IMR-90 (cell line): ENCODE results near the gene SLC27A3. TPM values are rescaled to one million over a fixed set of nuclear protein-coding genes. Genes with fewer than 3 reads are reported as not detected.

ENCODE experiments used
- ATAC-seq: fragments of 200-7000 bp; cut with Tn5 transposase; 2 replicates; pipeline ENCODE4 v1.9.1; 2020; ENCODE audit warnings: low read depth, mild to moderate bottlenecking, moderate library complexity
- BruUV-seq: library from RNA; stranded (reverse); fragments of 400-500 nt; replicated peaks from 2 replicates; lab custom pipeline; 2021; lab: Mats Ljungman, UMichigan
- CTCF ChIA-PET: fragments of 300-600 bp; formaldehyde crosslinking; extraction: SDS; loops from one replicate; lab custom pipeline; 2021; ENCODE audit warnings: antibody characterized with exemption; lab: Yijun Ruan, JAX
- POLR2A ChIA-PET: fragments of 300-600 bp; sonication (Branson Sonifier 250); formaldehyde crosslinking; loops from one replicate; lab custom pipeline; 2022; ENCODE audit warnings: antibody characterized with exemption; ENCODE audit not compliant: unreplicated experiment; lab: Charles Lee
- DNase-seq: peaks from one replicate; pipeline ENCODE4 v3.0.0; 2013
- H2AFZ ChIP-seq: replicated peaks from 2 replicates; pipeline ENCODE3; 2013; ENCODE audit warnings: low read length, mild to moderate bottlenecking; ENCODE audit not compliant: poor library complexity
- H2AK5ac ChIP-seq: 2 replicates; pipeline ENCODE4 v1.6.1; 2013; ENCODE audit warnings: low read depth, low read length, inconsistent platforms
- H2AK9ac ChIP-seq: replicated peaks from 2 replicates; pipeline ENCODE3; 2013; ENCODE audit warnings: mild to moderate bottlenecking, low read depth, low read length, moderate library complexity; ENCODE audit not compliant: poor library complexity
- H2BK120ac ChIP-seq: 2 replicates; pipeline ENCODE4 v1.6.1; 2013; ENCODE audit warnings: low read depth, low read length, inconsistent platforms
- H2BK15ac ChIP-seq: 3 replicates; pipeline ENCODE4 v1.6.1; 2013; ENCODE audit warnings: low read depth, low read length, inconsistent platforms
- H2BK20ac ChIP-seq: 2 replicates; pipeline ENCODE4 v1.6.1; 2013; ENCODE audit warnings: low read depth, mild to moderate bottlenecking, inconsistent platforms, low read length, moderate library complexity
- H2BK5ac ChIP-seq: 2 replicates; pipeline ENCODE4 v1.6.1; 2013; ENCODE audit warnings: mild to moderate bottlenecking, low read depth, low read length, inconsistent platforms; ENCODE audit not compliant: poor library complexity, severe bottlenecking
- H3K14ac ChIP-seq: replicated peaks from 2 replicates; pipeline ENCODE4 v1.6.1; 2013; ENCODE audit warnings: low read depth, low read length, inconsistent platforms
- H3K18ac ChIP-seq: 2 replicates; pipeline ENCODE4 v1.6.1; 2013; ENCODE audit warnings: low read depth, low read length, control low read depth
- H3K23ac ChIP-seq: 2 replicates; pipeline ENCODE4 v1.6.1; 2013; ENCODE audit warnings: low read depth, low read length, inconsistent platforms
- H3K27ac ChIP-seq: 2 replicates; pipeline ENCODE4 v1.5.1; 2013; ENCODE audit warnings: mild to moderate bottlenecking, control low read depth, low read length; ENCODE audit not compliant: insufficient read depth
- H3K27me3 ChIP-seq: 2 replicates; pipeline ENCODE4 v1.6.1; 2013; ENCODE audit warnings: low read length; ENCODE audit not compliant: control insufficient read depth, insufficient read depth
- H3K36me3 ChIP-seq: 2 replicates; pipeline ENCODE4 v1.6.1; 2013; ENCODE audit warnings: low read length, mixed read lengths; ENCODE audit not compliant: control insufficient read depth, insufficient read depth
- H3K4ac ChIP-seq: 2 replicates; pipeline ENCODE4 v1.6.1; 2013; ENCODE audit warnings: low read depth, low read length, inconsistent platforms
- H3K4me1 ChIP-seq: 2 replicates; pipeline ENCODE4 v1.6.1; 2013; ENCODE audit warnings: low read length, mixed read lengths; ENCODE audit not compliant: control insufficient read depth, insufficient read depth
- H3K4me2 ChIP-seq: 2 replicates; pipeline ENCODE4 v1.6.1; 2013; ENCODE audit warnings: low read depth, mild to moderate bottlenecking, control low read depth, low read length, moderate library complexity
- H3K4me3 ChIP-seq: 2 replicates; pipeline ENCODE4 v1.5.1; 2013; ENCODE audit warnings: low read depth, mild to moderate bottlenecking, control low read depth, low read length, moderate library complexity; ENCODE audit not compliant: insufficient read depth
- H3K56ac ChIP-seq: 2 replicates; pipeline ENCODE4 v1.6.1; 2013; ENCODE audit warnings: low read length, inconsistent platforms; ENCODE audit not compliant: insufficient read depth; ENCODE audit errors: extremely low read depth
- H3K79me1 ChIP-seq, 2 experiments: 2 replicates each; pipeline ENCODE4 v1.6.1; 2013; ENCODE audit warnings: low read length in 2 of 2, inconsistent platforms in 1 of 2, low read depth in 1 of 2
- H3K9ac ChIP-seq: 2 replicates; pipeline ENCODE4 v1.6.1; 2013; ENCODE audit warnings: low read depth, low read length, control low read depth
- H3K9me1 ChIP-seq: 2 replicates; pipeline ENCODE4 v1.6.1; 2013; ENCODE audit warnings: low read length, inconsistent platforms; ENCODE audit not compliant: insufficient read depth
- H3K9me3 ChIP-seq: 2 replicates; pipeline ENCODE4 v1.6.1; 2013; ENCODE audit warnings: low read length; ENCODE audit not compliant: control insufficient read depth, insufficient read depth
- H4K20me1 ChIP-seq: 2 replicates; pipeline ENCODE4 v1.6.1; 2013; ENCODE audit warnings: low read length, inconsistent platforms; ENCODE audit not compliant: insufficient read depth
- H4K5ac ChIP-seq: 2 replicates; pipeline ENCODE4 v1.6.1; 2013; ENCODE audit warnings: mild to moderate bottlenecking, low read depth, low read length, control low read depth
- H4K8ac ChIP-seq, 2 experiments: 2 replicates each; pipeline ENCODE4 v1.6.1; 2013; ENCODE audit warnings: low read depth in 2 of 2, low read length in 2 of 2, control low read depth in 1 of 2, inconsistent platforms in 1 of 2
- H4K91ac ChIP-seq: 2 replicates; pipeline ENCODE4 v1.6.1; 2013; ENCODE audit warnings: low read depth, low read length, inconsistent platforms; ENCODE audit not compliant: insufficient read depth
- CEBPB ChIP-seq: IDR thresholded peaks from 2 replicates; pipeline ENCODE4 v1.6.1; 2012; ENCODE audit warnings: low read depth, low read length, improper control_type of control experiment
- FOS ChIP-seq: fragments of 150-350 bp; IDR thresholded peaks from 2 replicates; pipeline ENCODE4 v1.6.1; 2016; ENCODE audit warnings: low read depth, low read length
- MAZ ChIP-seq: IDR thresholded peaks from 2 replicates; pipeline ENCODE4 v1.6.1; 2012; ENCODE audit warnings: low read depth, mild to moderate bottlenecking, low read length, improper control_type of control experiment, moderate library complexity, borderline replicate concordance
- MXI1 ChIP-seq: IDR thresholded peaks from 2 replicates; pipeline ENCODE4 v1.6.1; 2012; ENCODE audit warnings: low read depth, mild to moderate bottlenecking, low read length, moderate library complexity, borderline replicate concordance
- NFE2L2 ChIP-seq: fragments of 150-350 bp; IDR thresholded peaks from 2 replicates; pipeline ENCODE4 v1.6.1; 2016; ENCODE audit warnings: low read depth, mild to moderate bottlenecking, low read length
- WGBS, 2 experiments: methylation state at CpG; one replicate each; pipeline versions ENCODE4 v1.1.5 to v1.1.7; 2013; ENCODE audit warnings: missing lambda C conversion rate in 2 of 2; ENCODE audit not compliant: insufficient read length in 1 of 2; ENCODE audit errors: extremely low coverage in 2 of 2; 5-methylcytosine and 5-hydroxymethylcytosine counted together
- dilution Hi-C: fragments of 300-500 bp; cut with HindIII; formaldehyde crosslinking; loops from one replicate; pipeline ENCODE4 v1.14.3; 2018; ENCODE audit warnings: low sequenced_read_pairs; ENCODE audit not compliant: unreplicated experiment
- in situ Hi-C: fragments of 300-500 bp; cut with MboI; formaldehyde crosslinking; loops from 3 replicates; pipeline ENCODE4 v1.14.3; 2019; ENCODE audit warnings: low sequenced_read_pairs, inconsistent platforms, mixed read lengths
- intact Hi-C: fragments of 100-400 bp; cut with micrococcal nuclease; formaldehyde crosslinking; loops from 2 replicates; pipeline ENCODE4 v1.10.0; 2022
- polyA plus RNA-seq, 3 experiments: library from polyadenylated mRNA; depleted of rRNA; stranded (reverse); fragments of >200 nt; gene quantifications; 2 replicates each; pipeline ENCODE4 v1.2.3, GENCODE V29; 2012; ENCODE audit warnings: low replicate concordance in 1 of 3
- total RNA-seq: library from RNA; depleted of rRNA; stranded (reverse); fragments of >200 nt; gene quantifications from 2 replicates; pipeline ENCODE4 v1.2.3, GENCODE V29; 2012
- TF ChIP-seq, protein P1 (sequence below): fragments of 150-350 bp; IDR thresholded peaks from 2 replicates; pipeline ENCODE4 v1.6.1; 2016; ENCODE audit warnings: low read depth, mild to moderate bottlenecking, low read length, moderate library complexity, borderline replicate concordance

The SLC27A3 gene
- total and polyA plus RNA-seq, 2 of the 4 experiments (the other 2 are of a cell fraction) = 3.2 to 9.3 TPM

DNA sequence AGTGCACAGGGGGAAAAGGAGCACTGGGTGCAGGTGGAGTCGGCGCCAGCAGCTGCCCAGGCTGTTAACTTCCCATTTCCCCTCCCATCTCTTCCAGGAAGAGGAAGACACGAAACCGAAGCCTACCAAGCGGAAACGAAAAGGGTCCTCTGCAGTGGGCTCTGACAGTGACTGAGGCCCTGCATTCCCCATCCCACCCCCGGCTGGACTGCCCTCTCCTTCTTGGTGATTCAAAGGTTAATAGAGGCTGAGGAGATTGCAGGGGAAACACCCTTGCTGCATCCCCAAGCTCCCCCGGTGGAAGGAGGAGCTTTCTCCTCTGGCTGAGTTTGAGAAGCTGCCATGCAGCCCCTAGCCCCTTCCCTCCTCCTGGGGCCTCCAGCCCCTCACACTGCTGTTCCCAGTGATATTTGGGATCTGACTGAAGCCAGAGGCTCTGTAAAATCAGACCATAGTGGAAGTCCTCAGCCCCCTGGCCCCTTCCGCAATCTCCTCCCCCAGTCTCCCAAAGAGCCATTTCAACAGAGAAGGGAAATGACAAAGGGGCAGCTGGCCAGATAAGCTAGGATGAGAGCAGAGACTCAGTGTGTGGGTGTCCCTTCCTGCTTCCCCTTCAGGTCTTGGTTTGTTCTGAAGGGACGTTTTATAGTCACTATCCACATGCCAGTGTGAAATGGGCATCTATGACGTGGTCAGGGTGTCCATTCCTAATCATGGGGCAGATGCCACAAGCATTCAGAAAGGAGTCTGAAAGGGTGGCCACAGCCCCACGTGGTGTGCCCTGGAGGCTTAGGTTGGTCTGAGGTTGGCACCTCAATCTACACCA is 1.9 kb upstream of the SLC27A3 start:
- no CpG with 5 or more reads among the region's 12 CpGs for WGBS, 2 experiments
- no peak overlapping the region for H3K23ac ChIP-seq
- no peak overlapping the region for H2BK5ac ChIP-seq
- no peaks in the 10 kb centered on the region for H4K20me1 ChIP-seq
- no peak overlapping the region for H4K91ac ChIP-seq
- H3K27me3 ChIP-seq = no peaks in the 10 kb centered on the region
- no peak overlapping the region for H3K4ac ChIP-seq
- H3K36me3 ChIP-seq = peaks cover 50% of the 10 kb centered on the region
- H2BK15ac ChIP-seq = no peak overlapping the region
- in situ Hi-C loops = no loop called here
- H2AK9ac ChIP-seq = peak overlapping the region; percentile 46
- no peak overlapping the region for H3K18ac ChIP-seq
- no peak overlapping the region for H2BK20ac ChIP-seq
- peaks cover 0 to 8% of the 10 kb centered on the region in 2 experiments; a peak in 2 of 4 replicates for H3K79me1 ChIP-seq
- no peak overlapping the region for H4K8ac ChIP-seq
- no peak for ATAC-seq
- no peak overlapping the region for H2AFZ ChIP-seq
- H3K4me2 ChIP-seq = no peak overlapping the region
- H4K5ac ChIP-seq = no peak overlapping the region
- DNase-seq = no peak
- H2AK5ac ChIP-seq = no peak overlapping the region
- dilution Hi-C loops = no loop called here
- H3K56ac ChIP-seq = no peak overlapping the region
- H3K4me3 ChIP-seq = no peak overlapping the region
- ChIA-PET CTCF (interaction anchor here (0.5 kb wide), 1 partner anchor 1535 kb away, joined by 3 read pairs; no protein-coding TSS in a partner anchor), POLR2A (no interaction called here)
- TF ChIP-seq CEBPB (no peak), MAZ (no peak), FOS (no peak), MXI1 (no peak), NFE2L2 (no peak)
- TF ChIP-seq, protein P1, sequence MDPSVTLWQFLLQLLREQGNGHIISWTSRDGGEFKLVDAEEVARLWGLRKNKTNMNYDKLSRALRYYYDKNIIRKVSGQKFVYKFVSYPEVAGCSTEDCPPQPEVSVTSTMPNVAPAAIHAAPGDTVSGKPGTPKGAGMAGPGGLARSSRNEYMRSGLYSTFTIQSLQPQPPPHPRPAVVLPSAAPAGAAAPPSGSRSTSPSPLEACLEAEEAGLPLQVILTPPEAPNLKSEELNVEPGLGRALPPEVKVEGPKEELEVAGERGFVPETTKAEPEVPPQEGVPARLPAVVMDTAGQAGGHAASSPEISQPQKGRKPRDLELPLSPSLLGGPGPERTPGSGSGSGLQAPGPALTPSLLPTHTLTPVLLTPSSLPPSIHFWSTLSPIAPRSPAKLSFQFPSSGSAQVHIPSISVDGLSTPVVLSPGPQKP = no peak
- H3K27ac ChIP-seq = no peak overlapping the region
- no peaks in the 10 kb centered on the region for H3K9me3 ChIP-seq
- H3K9ac ChIP-seq = no peak overlapping the region
- peaks cover 4% of the 10 kb centered on the region; the same call in 1 of the 2 replicates for H3K4me1 ChIP-seq
- TSS peak; percentile 97 for BruUV-seq
- intact Hi-C loops = no loop called here
- H3K14ac ChIP-seq = no peak overlapping the region
- H3K9me1 ChIP-seq = no peaks in the 10 kb centered on the region; the same call in 1 of the 2 replicates
- H2BK120ac ChIP-seq = no peak overlapping the region
